Fibroblast of lung (primary cell): ENCODE results near the gene ADAR. TPM values are rescaled to one million over a fixed set of nuclear protein-coding genes. Genes with fewer than 3 reads are reported as not detected.

Experiments used
- DNase-seq, 2 donors: peaks; one replicate each; pipeline versions ENCODE4 v3.0.0 to v3.0.0-alpha.2; 2010; ENCODE audit warnings: low read depth in 2 of 2
- H2AFZ ChIP-seq: 2 replicates; pipeline ENCODE4 v1.5.1; 2012; ENCODE audit warnings: low read length, control low read depth, inconsistent platforms
- H3K27ac ChIP-seq: 2 replicates; pipeline ENCODE4 v1.5.1; 2011; ENCODE audit warnings: low read length, control low read depth; ENCODE audit not compliant: insufficient read depth
- H3K27me3 ChIP-seq: 2 replicates; pipeline ENCODE4 v1.5.1; 2011; ENCODE audit warnings: mild to moderate bottlenecking, low read length; ENCODE audit not compliant: control insufficient read depth, insufficient read depth
- H3K36me3 ChIP-seq: 2 replicates; pipeline ENCODE4 v1.5.1; 2011; ENCODE audit warnings: low read length; ENCODE audit not compliant: control insufficient read depth, insufficient read depth
- H3K4me1 ChIP-seq: 2 replicates; pipeline ENCODE4 v1.5.1; 2011; ENCODE audit warnings: low read length; ENCODE audit not compliant: control insufficient read depth, insufficient read depth; ENCODE audit errors: extremely low read depth
- H3K4me2 ChIP-seq: 2 replicates; pipeline ENCODE4 v1.5.1; 2011; ENCODE audit warnings: low read length, control low read depth; ENCODE audit not compliant: insufficient read depth; ENCODE audit errors: extremely low read depth
- H3K4me3 ChIP-seq, 4 experiments: fragments of 200-600 bp in 1 of 4; sonication (generic) in 1 of 4; replicated peaks in 1 of 4; 2 replicates each; pipeline ENCODE4 v1.5.1; 2011 to 2016; ENCODE audit warnings: low read length in 4 of 4, low read depth in 3 of 4, mild to moderate bottlenecking in 3 of 4, control low read depth in 2 of 4, inconsistent platforms in 1 of 4, mixed read lengths in 1 of 4; ENCODE audit not compliant: insufficient read depth in 1 of 4; ENCODE audit errors: control extremely low read depth in 1 of 4
- H3K79me2 ChIP-seq: 2 replicates; pipeline ENCODE4 v1.5.1; 2012; ENCODE audit warnings: mild to moderate bottlenecking, low read length, inconsistent platforms; ENCODE audit not compliant: control insufficient read depth, insufficient read depth
- H3K9ac ChIP-seq: 2 replicates; pipeline ENCODE4 v1.5.1; 2011; ENCODE audit warnings: mild to moderate bottlenecking, low read length, control low read depth; ENCODE audit not compliant: insufficient read depth
- H3K9me3 ChIP-seq: 2 replicates; pipeline ENCODE4 v1.5.1; 2012; ENCODE audit warnings: low read depth, low read length; ENCODE audit not compliant: control insufficient read depth, insufficient read depth
- H4K20me1 ChIP-seq: 2 replicates; pipeline ENCODE4 v1.5.1; 2011; ENCODE audit warnings: low read length; ENCODE audit not compliant: control insufficient read depth, insufficient read depth; ENCODE audit errors: extremely low read depth
- CTCF ChIP-seq, 2 donors: IDR thresholded peaks in 1 of 2; conservative IDR thresholded peaks in 1 of 2; 1 replicate in 1 of 2; 2 replicates in 1 of 2; pipeline ENCODE4 v1.5.1; 2011 to 2012; ENCODE audit warnings: low read length in 2 of 2, control low read depth in 1 of 2, inconsistent platforms in 1 of 2, low read depth in 1 of 2, mild to moderate bottlenecking in 1 of 2
- EZH2 ChIP-seq: IDR thresholded peaks from 2 replicates; pipeline ENCODE4 v1.5.1; 2012; ENCODE audit warnings: low read length, control low read depth, mild to moderate bottlenecking; ENCODE audit errors: missing control alignments
- polyA plus RNA-seq, 2 donors: library from polyadenylated mRNA; depleted of rRNA in 1 of 2; stranded (reverse) in 1 of 2; unstranded in 1 of 2; fragments of >200 nt; gene quantifications; 2 replicates each; pipeline ENCODE4 v1.2.1, GENCODE V29; 2011 to 2012; ENCODE audit warnings: missing spikeins in 1 of 2
- total RNA-seq: library from RNA; depleted of rRNA; stranded (reverse); fragments of >200 nt; gene quantifications from 2 replicates; pipeline ENCODE4 v1.2.1, GENCODE V29; 2014

The ADAR gene
- total and polyA plus RNA-seq, 2 donors (not counting 1 experiment from before 2014, with no cell fraction given), result 98.4 to 140 TPM

DNA sequence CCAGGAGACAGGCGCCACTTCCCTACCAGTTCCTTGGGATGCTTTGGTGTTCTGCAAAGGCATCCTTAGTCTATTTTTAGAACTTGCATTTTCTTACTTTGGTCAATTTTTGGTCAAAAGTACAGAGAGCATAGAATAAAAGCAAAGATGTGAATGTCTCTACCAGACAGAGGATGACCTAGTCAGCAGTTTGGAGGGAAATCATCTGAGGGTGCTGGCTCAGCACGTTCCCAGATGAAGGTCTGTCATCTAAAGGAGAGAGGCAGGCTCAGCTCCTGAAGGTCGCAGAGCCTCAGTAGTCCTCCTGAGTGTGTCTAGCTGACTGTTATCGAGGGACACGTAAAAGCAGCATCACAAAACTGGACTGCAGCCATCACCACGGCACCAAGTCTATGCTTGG, 25.1 kb downstream of the ADAR start:
- H3K36me3 ChIP-seq, result peaks cover 39% of the 10 kb centered on the region
- no peak overlapping the region for H3K4me2 ChIP-seq
- H4K20me1 ChIP-seq, result no peaks in the 10 kb centered on the region
- TF ChIP-seq CTCF (conservative IDR thresholded peaks at IDR 0.05 in 1 of 2, IDR thresholded peaks at IDR 0.05 in 1 of 2; ENCODE audit: low read depth in 1 of 2, low read length in 2 of 2) (no peak), EZH2 (no peak)
- H3K4me1 ChIP-seq, result no peaks in the 10 kb centered on the region
- no peaks in the 10 kb centered on the region for H3K27me3 ChIP-seq
- no peaks in the 10 kb centered on the region for H3K9me3 ChIP-seq
- no peaks in the 10 kb centered on the region for H3K79me2 ChIP-seq
- H3K9ac ChIP-seq, result no peak overlapping the region
- H3K27ac ChIP-seq, result no peak overlapping the region
- H3K4me3 ChIP-seq, result no peak overlapping the region
- no peak for DNase-seq
- H2AFZ ChIP-seq, result no peak overlapping the region

- no peak for TF ChIP-seq EZH2
- no peak for TF ChIP-seq CTCF (conservative IDR thresholded peaks at IDR 0.05 in 1 of 2, IDR thresholded peaks at IDR 0.05 in 1 of 2; ENCODE audit: low read depth in 1 of 2, low read length in 2 of 2)
- H4K20me1 ChIP-seq, result no peaks in the 10 kb centered on the region
These were observed 26.2 kb downstream of the ADAR start for GRCh38 chr1:154581766-154582165.

DNA sequence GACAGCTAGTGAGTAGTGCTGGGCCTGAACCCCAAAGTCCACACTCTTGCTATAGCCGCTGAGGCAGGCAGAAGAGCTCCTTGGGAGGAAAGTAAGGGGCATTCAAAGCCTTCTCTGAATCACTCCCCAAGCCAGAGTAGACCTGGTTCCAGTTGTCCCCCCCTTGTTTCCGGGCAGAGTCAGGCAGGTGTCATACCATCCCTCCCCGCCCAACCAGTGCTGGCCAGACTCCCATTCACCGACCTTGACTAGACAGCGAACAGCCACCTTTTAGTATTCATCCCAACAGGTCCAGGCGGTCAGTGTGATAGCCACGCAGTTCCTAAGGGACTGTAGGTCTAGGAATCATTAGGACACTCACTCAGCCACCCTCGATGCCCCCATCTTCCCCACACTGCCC, 28.6 kb downstream of the ADAR start:
- Histone ChIP-seq H3K36me3 (peaks cover 18% of the 10 kb centered on the region), H3K4me1 (no peaks in the 10 kb centered on the region), H3K4me2 (no peak overlapping the region), H3K9ac (no peak overlapping the region), H2AFZ (no peak overlapping the region), H3K27me3 (no peaks in the 10 kb centered on the region), H3K9me3 (no peaks in the 10 kb centered on the region), H3K4me3 (no peak overlapping the region), H3K79me2 (no peaks in the 10 kb centered on the region), H4K20me1 (no peaks in the 10 kb centered on the region), H3K27ac (no peak overlapping the region)
- no peak for TF ChIP-seq EZH2
- TF ChIP-seq CTCF (conservative IDR thresholded peaks at IDR 0.05 in 1 of 2, IDR thresholded peaks at IDR 0.05 in 1 of 2; ENCODE audit: low read depth in 1 of 2, low read length in 2 of 2), result no peak
- DNase-seq, result no peak

More at GRCh38 chr1:154581766-154582165, 26.2 kb downstream of the ADAR start:
- Histone ChIP-seq H3K4me1 (no peaks in the 10 kb centered on the region), H3K36me3 (peaks cover 35% of the 10 kb centered on the region), H3K4me3 (no peak overlapping the region), H3K27me3 (no peaks in the 10 kb centered on the region), H2AFZ (no peak overlapping the region), H3K27ac (no peak overlapping the region), H3K9me3 (no peaks in the 10 kb centered on the region), H3K9ac (no peak overlapping the region), H3K4me2 (no peak overlapping the region), H3K79me2 (no peaks in the 10 kb centered on the region)
- no peak for DNase-seq
